Measurements from ENCODE around the gene EIF3C.
"Not testable (repeated sequence)": the region's sequence is repeated elsewhere in the genome, so short reads cannot be mapped to it uniquely, and the experiment has no call there.

GRCh38 chr16:28667480-28667879, 43.8 kb upstream of the EIF3C start:
- TF ChIP-seq EZH2phosphoT487 (IDR thresholded peaks at IDR 0.05; ENCODE audit: insufficient read depth, low read depth); EZH2 (IDR thresholded peaks at IDR 0.05; ENCODE audit: insufficient read depth, poor library complexity, severe bottlenecking): not testable (repeated sequence)

All from GM23248 (cell line).